ENCODE measurements around the gene LDHB. TPM values are rescaled to one million over a fixed set of nuclear protein-coding genes. Genes with fewer than 3 reads are reported as not detected.
A peak's percentile ranks its signal among the peaks of the same experiment; 100 is the strongest.

LDHB gene
- total and polyA plus RNA-seq, 12 donors = 1,053 to 3,111 (median 2,124) TPM

DNA sequence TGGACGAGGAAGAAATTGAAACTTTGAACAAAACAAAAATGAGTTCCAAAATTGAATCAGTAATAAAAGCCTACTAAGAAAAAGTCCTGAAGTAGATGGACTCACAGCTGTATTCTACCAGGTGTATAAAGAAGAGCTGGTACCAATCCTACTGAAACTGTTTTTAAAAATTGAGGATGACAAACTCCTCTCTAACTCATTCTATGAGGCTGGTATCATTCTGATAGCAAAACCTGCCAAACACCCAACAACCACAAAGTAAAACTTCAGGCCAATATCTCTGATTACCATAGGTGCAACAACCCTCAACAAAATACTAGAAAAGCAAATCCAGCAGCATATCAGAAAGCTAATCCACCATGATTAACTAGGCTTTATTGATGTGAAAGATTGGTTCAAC lies 33.9 kb upstream of the LDHB start:
- Histone ChIP-seq H3K36me3 (no peaks in the 10 kb centered on the region), H3K4me1 (no peaks in the 10 kb centered on the region), H3K27ac (no peak overlapping the region), H3K9me3 (peaks cover 0 to 29% (median 11%) of the 10 kb centered on the region in 11 donors), H3K27me3 (no peaks in the 10 kb centered on the region), H3K4me3 (no peak overlapping the region)
- WGBS, 2 donors = 83 to 89% methylated on average over 1 of the region's 1 CpG
- no peak for ATAC-seq
- no peak for DNase-seq
- intact Hi-C loops (cut with DNase I) = loop anchor here in 4 of 10 donors (10.0 kb wide), 3 partner anchors 143 to 753 kb away; no protein-coding TSS in a partner anchor
- TF ChIP-seq, protein P1, sequence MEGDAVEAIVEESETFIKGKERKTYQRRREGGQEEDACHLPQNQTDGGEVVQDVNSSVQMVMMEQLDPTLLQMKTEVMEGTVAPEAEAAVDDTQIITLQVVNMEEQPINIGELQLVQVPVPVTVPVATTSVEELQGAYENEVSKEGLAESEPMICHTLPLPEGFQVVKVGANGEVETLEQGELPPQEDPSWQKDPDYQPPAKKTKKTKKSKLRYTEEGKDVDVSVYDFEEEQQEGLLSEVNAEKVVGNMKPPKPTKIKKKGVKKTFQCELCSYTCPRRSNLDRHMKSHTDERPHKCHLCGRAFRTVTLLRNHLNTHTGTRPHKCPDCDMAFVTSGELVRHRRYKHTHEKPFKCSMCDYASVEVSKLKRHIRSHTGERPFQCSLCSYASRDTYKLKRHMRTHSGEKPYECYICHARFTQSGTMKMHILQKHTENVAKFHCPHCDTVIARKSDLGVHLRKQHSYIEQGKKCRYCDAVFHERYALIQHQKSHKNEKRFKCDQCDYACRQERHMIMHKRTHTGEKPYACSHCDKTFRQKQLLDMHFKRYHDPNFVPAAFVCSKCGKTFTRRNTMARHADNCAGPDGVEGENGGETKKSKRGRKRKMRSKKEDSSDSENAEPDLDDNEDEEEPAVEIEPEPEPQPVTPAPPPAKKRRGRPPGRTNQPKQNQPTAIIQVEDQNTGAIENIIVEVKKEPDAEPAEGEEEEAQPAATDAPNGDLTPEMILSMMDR (IDR thresholded peaks at IDR 0.05) = no peak

DNA sequence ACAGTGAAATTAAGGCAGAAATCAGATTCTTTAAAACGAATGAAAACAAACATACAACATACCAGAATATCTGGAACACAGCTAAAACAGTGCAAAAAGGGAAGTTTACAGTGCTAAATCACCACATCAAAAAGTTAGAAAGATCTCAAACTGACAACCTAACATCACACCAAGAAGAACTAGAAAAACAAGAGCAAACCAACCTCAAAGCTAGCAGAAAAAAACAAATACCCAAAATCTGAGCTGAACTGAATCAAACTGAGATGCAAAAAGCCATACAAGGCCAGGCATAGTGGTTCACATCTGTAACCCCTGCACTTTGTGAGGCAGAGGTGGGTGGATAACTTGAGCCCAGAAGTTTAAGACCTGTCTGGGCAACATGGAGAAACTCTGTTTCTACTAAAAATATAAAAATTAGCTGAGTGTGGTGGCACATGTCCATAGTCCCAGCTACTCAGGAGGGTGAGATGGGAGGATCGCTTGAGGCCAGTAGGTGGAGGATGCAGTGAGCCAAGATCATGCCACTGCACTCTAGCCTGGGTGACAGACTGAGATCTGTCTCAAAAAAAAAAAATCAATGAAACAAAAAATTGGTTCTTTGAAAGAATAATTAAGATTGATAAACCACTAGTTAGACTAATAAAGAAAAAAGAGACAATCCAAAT lies 33.2 kb upstream of the LDHB start:
- H3K9me3 ChIP-seq = peaks cover 0 to 29% (median 11%) of the 10 kb centered on the region in 11 donors
- no peaks in the 10 kb centered on the region for H3K27me3 ChIP-seq
- no peak overlapping the region for H3K27ac ChIP-seq
- H3K4me3 ChIP-seq = no peak overlapping the region
- H3K4me1 ChIP-seq = no peaks in the 10 kb centered on the region
- H3K36me3 ChIP-seq = no peaks in the 10 kb centered on the region
- ATAC-seq (no peak), DNase-seq (no peak)
- WGBS, 2 donors = 76 to 78% methylated on average over 2 of the region's 2 CpGs
- TF ChIP-seq, protein P1 (IDR thresholded peaks at IDR 0.05) = no peak
- intact Hi-C loops (cut with DNase I) = loop anchor here in 4 of 10 donors (10.0 kb wide), 3 partner anchors 144 to 754 kb away; no protein-coding TSS in a partner anchor

DNA sequence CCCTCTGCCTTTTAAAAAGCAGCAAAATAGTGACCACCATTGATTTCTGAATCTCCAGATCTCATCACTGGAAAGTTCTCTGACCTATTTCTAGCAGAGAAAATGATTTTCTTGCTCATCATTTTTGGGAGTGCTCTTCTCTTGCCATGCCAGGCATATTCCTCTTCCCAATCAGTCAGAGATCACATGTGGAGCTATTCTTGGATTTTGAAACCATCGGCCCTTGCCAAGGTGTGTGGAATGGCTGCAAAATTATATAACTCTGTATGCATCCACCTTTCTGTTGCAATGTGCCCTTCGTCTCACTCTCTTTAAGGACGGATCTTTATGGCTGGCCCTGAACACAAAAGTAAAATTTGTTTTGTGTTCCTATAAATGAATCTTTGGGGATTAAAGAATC lies 25.5 kb upstream of the LDHB start:
- peaks cover 0 to 24% (median 3%) of the 10 kb centered on the region in 9 donors for H3K4me1 ChIP-seq
- intact Hi-C loops (cut with DNase I) = loop anchor here in 5 of 10 donors (5.0 to 10.0 kb wide), 5 partner anchors 71 to 376 kb away; partner anchors contain the start of genes GOLT1B (in 1 of the 5) and RECQL (in 1 of the 5)
- no peaks in the 10 kb centered on the region for H3K27me3 ChIP-seq
- WGBS, 2 donors = 47 to 51% methylated on average over 3 of the region's 3 CpGs
- TF ChIP-seq, protein P1 (IDR thresholded peaks at IDR 0.05) = no peak
- peak overlapping the region in 4 of 10 donors; percentile 37 to 54 (median 46) for H3K27ac ChIP-seq
- H3K4me3 ChIP-seq = no peak overlapping the region
- H3K9me3 ChIP-seq = peaks cover 0 to 2% (median 0%) of the 10 kb centered on the region in 11 donors
- no peaks in the 10 kb centered on the region for H3K36me3 ChIP-seq
- DNase-seq = peak in 1 of 2 donors; percentile 13
- peak in 4 of 8 donors; percentile 59 to 75 (median 68) for ATAC-seq

DNA sequence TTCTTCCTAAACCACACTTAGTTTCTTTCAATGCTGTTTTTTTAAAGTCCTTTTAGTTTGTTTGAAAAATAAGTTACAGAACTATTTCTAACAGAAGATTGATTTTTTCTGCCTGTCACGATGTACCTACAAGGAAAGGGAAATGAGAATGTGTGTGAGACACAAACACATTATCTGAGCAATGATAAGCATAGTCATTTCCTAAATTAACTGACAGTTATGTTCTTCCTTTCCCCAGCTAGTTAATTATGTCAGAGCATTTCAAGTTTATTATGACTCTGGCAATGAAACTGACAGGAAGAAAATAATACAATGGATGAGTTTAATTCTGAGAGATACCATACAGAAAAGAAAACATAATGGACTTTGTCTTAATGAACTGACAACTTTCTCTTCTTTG lies 21.3 kb upstream of the LDHB start:
- Histone ChIP-seq H3K4me1 (peaks cover 0 to 24% (median 3%) of the 10 kb centered on the region in 9 donors), H3K4me3 (no peak overlapping the region), H3K27me3 (no peaks in the 10 kb centered on the region), H3K36me3 (no peaks in the 10 kb centered on the region), H3K27ac (no peak overlapping the region), H3K9me3 (no peaks in the 10 kb centered on the region)
- no peak for DNase-seq
- TF ChIP-seq, protein P1 (IDR thresholded peaks at IDR 0.05) = no peak
- 10 to 19% methylated on average over 1 of the region's 1 CpG for WGBS, 2 donors
- intact Hi-C loops (cut with DNase I) = loop anchor here in 4 of 10 donors (2.0 to 10.0 kb wide), 3 partner anchors 72 to 184 kb away; no protein-coding TSS in a partner anchor
- no peak for ATAC-seq

Data from heart right ventricle (tissue), 16 donors.